Endothelial cell of umbilical vein (primary cell): ENCODE results near the gene STK10. TPM values are rescaled to one million over a fixed set of nuclear protein-coding genes. Genes with fewer than 3 reads are reported as not detected.

ENCODE experiments used
- BruUV-seq: library from RNA; stranded (reverse); fragments of 400-500 nt; replicated peaks from 2 replicates; lab custom pipeline; 2021; lab: Mats Ljungman, UMichigan
- CTCF ChIA-PET: fragments of 300-600, 350-600 bp; sonication (Branson Sonifier 250); formaldehyde crosslinking; loops from one replicate; lab custom pipeline; 2021; ENCODE audit warnings: antibody characterized with exemption, inconsistent platforms; lab: Charles Lee
- POLR2A ChIA-PET: fragments of 300-600, 350-600 bp; sonication (Branson Sonifier 250); formaldehyde crosslinking; loops from one replicate; lab custom pipeline; 2021; ENCODE audit warnings: antibody characterized with exemption, inconsistent platforms; lab: Charles Lee
- DNase-seq: peaks from one replicate; pipeline ENCODE4 v3.0.0-alpha.2; 2011; ENCODE audit warnings: low read depth, low spot score
- FAIRE-seq: peaks from 2 replicates; lab custom pipeline; 2011; peaks lifted over from hg19 to GRCh38; lab: Jason Lieb, UNC
- H2AFZ ChIP-seq: 2 replicates; pipeline ENCODE4 v1.6.0; 2012; ENCODE audit warnings: low read depth, low read length, control low read depth, inconsistent platforms
- H3K27ac ChIP-seq: 2 replicates; pipeline ENCODE4 v1.5.1; 2011; ENCODE audit warnings: low read depth, mild to moderate bottlenecking, control low read depth, low read length, moderate library complexity; ENCODE audit not compliant: insufficient read depth
- H3K27me3 ChIP-seq, 2 experiments: 2 replicates each; pipeline versions ENCODE4 v1.6.0 to v1.6.1; 2011; ENCODE audit warnings: low read length in 2 of 2, mixed read lengths in 1 of 2; ENCODE audit not compliant: control insufficient read depth in 2 of 2, insufficient read depth in 2 of 2
- H3K36me3 ChIP-seq, 2 experiments: 2 replicates in 1 of 2; 3 replicates in 1 of 2; pipeline ENCODE4 v1.5.1; 2011; ENCODE audit warnings: low read length in 2 of 2, mild to moderate bottlenecking in 1 of 2, moderate library complexity in 1 of 2; ENCODE audit not compliant: control insufficient read depth in 2 of 2, insufficient read depth in 2 of 2; ENCODE audit errors: extremely low read depth in 1 of 2
- H3K4me1 ChIP-seq: 3 replicates; pipeline ENCODE4 v1.5.1; 2011; ENCODE audit warnings: mild to moderate bottlenecking, low read length; ENCODE audit not compliant: control insufficient read depth, insufficient read depth; ENCODE audit errors: extremely low read depth
- H3K4me2 ChIP-seq: 2 replicates; pipeline ENCODE4 v1.6.1; 2011; ENCODE audit warnings: low read length, control low read depth, mixed read lengths; ENCODE audit not compliant: insufficient read depth
- H3K4me3 ChIP-seq, 3 experiments: fragments of 200-600 bp in 1 of 3; sonication (generic), shearing (Covaris generic) in 1 of 3; replicated peaks in 1 of 3; 2 replicates each; pipeline ENCODE4 v1.5.1; 2011 to 2016; ENCODE audit warnings: control low read depth in 3 of 3, low read length in 3 of 3, mild to moderate bottlenecking in 2 of 3, inconsistent platforms in 1 of 3, low read depth in 1 of 3, moderate library complexity in 1 of 3; ENCODE audit not compliant: insufficient read depth in 1 of 3
- H3K79me2 ChIP-seq: 2 replicates; pipeline ENCODE4 v1.6.0; 2012; ENCODE audit warnings: low read length, inconsistent platforms; ENCODE audit not compliant: control insufficient read depth, insufficient read depth
- H3K9ac ChIP-seq: replicated peaks from 2 replicates; pipeline ENCODE3; 2011; ENCODE audit warnings: low read length, control low read depth; ENCODE audit not compliant: insufficient read depth; ENCODE audit errors: extremely low read depth
- H3K9me1 ChIP-seq: replicated peaks from 3 replicates; pipeline ENCODE4 v1.6.0; 2011; ENCODE audit warnings: mild to moderate bottlenecking, low read length; ENCODE audit not compliant: control insufficient read depth, insufficient read depth; ENCODE audit errors: extremely low read depth
- H3K9me3 ChIP-seq: replicated peaks from 2 replicates; pipeline ENCODE4 v1.5.1; 2012; ENCODE audit warnings: low read length, inconsistent platforms; ENCODE audit not compliant: control insufficient read depth, insufficient read depth
- H4K20me1 ChIP-seq: replicated peaks from 2 replicates; pipeline ENCODE3; 2011; ENCODE audit warnings: mild to moderate bottlenecking, low read length; ENCODE audit not compliant: control insufficient read depth, insufficient read depth; ENCODE audit errors: extremely low read depth
- GATA2 ChIP-seq: IDR thresholded peaks from 2 replicates; pipeline ENCODE4 v1.7.0; 2011; ENCODE audit warnings: low read depth, mild to moderate bottlenecking, moderate library complexity, mixed read lengths, low read length; ENCODE audit not compliant: insufficient read length, insufficient read depth
- JUN ChIP-seq: IDR thresholded peaks from 2 replicates; pipeline ENCODE4 v1.6.1; 2011; ENCODE audit warnings: borderline replicate concordance, low read depth; ENCODE audit not compliant: insufficient read length, insufficient read depth
- POLR2A ChIP-seq: IDR thresholded peaks from 2 replicates; pipeline ENCODE4 v1.6.1; 2012; ENCODE audit warnings: low read depth, mild to moderate bottlenecking, control low read depth, low read length
- POLR2AphosphoS5 ChIP-seq: IDR thresholded peaks from 2 replicates; pipeline ENCODE4 v1.6.1; 2012; ENCODE audit warnings: low read depth, mild to moderate bottlenecking, control low read depth, low read length, moderate library complexity; ENCODE audit not compliant: insufficient read depth
- dilution Hi-C: fragments of 300-500 bp; cut with MboI; formaldehyde crosslinking; loops from one replicate; pipeline ENCODE4 v1.15.0; 2019; ENCODE audit warnings: low sequenced_read_pairs; ENCODE audit not compliant: extremely low pct_ligation_motif_present
- intact Hi-C: fragments of 100-400 bp; cut with micrococcal nuclease; formaldehyde crosslinking; loops from one replicate; pipeline ENCODE4 v1.10.0; 2022
- polyA plus RNA-seq, 4 experiments: library from polyadenylated mRNA; depleted of rRNA in 3 of 4; stranded (reverse) in 3 of 4; unstranded in 1 of 4; fragments of >200 nt; gene quantifications; 2 replicates each; pipeline versions ENCODE4 v1.2.1 to v1.2.3, GENCODE V29; 2011 to 2012; ENCODE audit warnings: missing spikeins in 1 of 4
- total RNA-seq: library from RNA; stranded (reverse); gene quantifications from 2 replicates; pipeline ENCODE4 v1.2.3, GENCODE V29; 2021
- TF ChIP-seq, protein P1 (sequence below), 2 donors: IDR thresholded peaks; 1 replicate in 1 of 2; 2 replicates in 1 of 2; pipeline ENCODE4 v1.5.1; 2011; ENCODE audit warnings: low read length in 2 of 2, mild to moderate bottlenecking in 2 of 2, moderate library complexity in 2 of 2, control low read depth in 1 of 2, inconsistent platforms in 1 of 2, low read depth in 1 of 2; ENCODE audit not compliant: insufficient read depth in 1 of 2; ENCODE audit errors: extremely low read depth in 1 of 2
- TF ChIP-seq, protein P2 (sequence below): IDR thresholded peaks from 2 replicates; pipeline ENCODE4 v1.6.1; 2011; ENCODE audit not compliant: insufficient read depth, insufficient read length

STK10 gene
- total and polyA plus RNA-seq, 2 donors (not counting 3 experiments of a cell fraction or from before 2014, with no cell fraction given) = 16.9 to 47.2 TPM

DNA sequence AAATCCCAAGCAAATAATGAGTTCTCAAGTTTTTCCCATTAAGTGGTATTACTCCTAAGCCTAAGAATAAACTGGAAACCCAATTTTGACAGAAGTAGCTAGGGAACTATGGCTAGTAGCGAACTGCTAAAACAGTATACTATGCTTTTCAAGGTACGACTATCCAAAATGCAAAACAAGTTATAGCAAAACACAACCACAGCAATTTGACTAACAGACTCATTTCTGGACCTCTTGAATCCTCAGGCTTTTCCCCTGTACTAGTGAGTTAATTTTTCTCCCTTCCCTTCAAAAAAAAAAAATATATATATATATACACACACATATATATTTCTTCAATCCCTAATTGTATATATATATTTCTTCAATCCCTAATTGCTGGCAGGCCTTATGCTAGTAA, 188.9 kb downstream of the STK10 start:
- Histone ChIP-seq H3K4me1 (peaks cover 14% of the 10 kb centered on the region), H4K20me1 (peaks cover 10% of the 10 kb centered on the region), H3K9me1 (peaks cover 4% of the 10 kb centered on the region), H3K4me2 (no peak overlapping the region), H3K27ac (no peak overlapping the region), H3K27me3 (no peaks in the 10 kb centered on the region), H3K9ac (no peak overlapping the region), H3K9me3 (no peaks in the 10 kb centered on the region), H3K79me2 (peaks cover 91% of the 10 kb centered on the region), H3K36me3 (peaks cover 0 to 2% of the 10 kb centered on the region in 2 experiments), H3K4me3 (no peak overlapping the region), H2AFZ (no peak overlapping the region)
- no TSS peak for BruUV-seq
- ChIA-PET POLR2A (no interaction called here), CTCF (interaction anchor here (2.0 kb wide), 1 partner anchor 86 kb away, joined by 8 read pairs; no protein-coding TSS in a partner anchor)
- DNase-seq = no peak
- no peak for TF ChIP-seq JUN
- TF ChIP-seq, protein P1, sequence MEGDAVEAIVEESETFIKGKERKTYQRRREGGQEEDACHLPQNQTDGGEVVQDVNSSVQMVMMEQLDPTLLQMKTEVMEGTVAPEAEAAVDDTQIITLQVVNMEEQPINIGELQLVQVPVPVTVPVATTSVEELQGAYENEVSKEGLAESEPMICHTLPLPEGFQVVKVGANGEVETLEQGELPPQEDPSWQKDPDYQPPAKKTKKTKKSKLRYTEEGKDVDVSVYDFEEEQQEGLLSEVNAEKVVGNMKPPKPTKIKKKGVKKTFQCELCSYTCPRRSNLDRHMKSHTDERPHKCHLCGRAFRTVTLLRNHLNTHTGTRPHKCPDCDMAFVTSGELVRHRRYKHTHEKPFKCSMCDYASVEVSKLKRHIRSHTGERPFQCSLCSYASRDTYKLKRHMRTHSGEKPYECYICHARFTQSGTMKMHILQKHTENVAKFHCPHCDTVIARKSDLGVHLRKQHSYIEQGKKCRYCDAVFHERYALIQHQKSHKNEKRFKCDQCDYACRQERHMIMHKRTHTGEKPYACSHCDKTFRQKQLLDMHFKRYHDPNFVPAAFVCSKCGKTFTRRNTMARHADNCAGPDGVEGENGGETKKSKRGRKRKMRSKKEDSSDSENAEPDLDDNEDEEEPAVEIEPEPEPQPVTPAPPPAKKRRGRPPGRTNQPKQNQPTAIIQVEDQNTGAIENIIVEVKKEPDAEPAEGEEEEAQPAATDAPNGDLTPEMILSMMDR (IDR thresholded peaks at IDR 0.05; ENCODE audit: extremely low read depth in 1 of 2, insufficient read depth in 1 of 2, low read depth in 1 of 2, low read length in 2 of 2) = no peak
- no peak for TF ChIP-seq GATA2
- TF ChIP-seq POLR2AphosphoS5 = no peak
- TF ChIP-seq POLR2A = no peak
- FAIRE-seq = no peak
- dilution Hi-C loops = no loop called here
- intact Hi-C loops = no loop called here

DNA sequence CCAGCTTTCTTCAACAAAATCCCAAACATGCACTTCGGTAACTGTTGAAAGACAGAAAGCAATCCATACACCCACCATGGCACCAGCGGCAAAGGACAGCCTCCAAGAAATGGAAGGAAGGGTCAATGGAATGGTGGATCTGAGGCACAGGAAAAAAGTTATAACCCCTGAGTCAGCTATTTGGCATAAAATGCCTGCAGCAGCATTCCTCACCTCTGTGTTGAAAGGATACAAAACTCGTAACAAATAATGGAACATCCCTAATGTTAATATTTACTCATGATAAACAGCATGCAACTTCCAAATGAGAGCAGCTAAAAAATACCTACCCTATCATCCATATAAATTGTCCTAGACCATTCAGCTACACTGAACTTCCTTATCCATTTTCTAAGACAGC, 191.0 kb downstream of the STK10 start:
- ChIA-PET CTCF (interaction anchor here (0.6 to 3.1 kb wide), 6 partner anchors 10 to 331 kb away, joined by 3 to 16 read pairs (median 6); partner anchors contain the start of gene FBXW11), POLR2A (no interaction called here)
- no peak overlapping the region for H3K9ac ChIP-seq
- FAIRE-seq = no peak
- no peak for TF ChIP-seq POLR2AphosphoS5
- TF ChIP-seq, protein P2, sequence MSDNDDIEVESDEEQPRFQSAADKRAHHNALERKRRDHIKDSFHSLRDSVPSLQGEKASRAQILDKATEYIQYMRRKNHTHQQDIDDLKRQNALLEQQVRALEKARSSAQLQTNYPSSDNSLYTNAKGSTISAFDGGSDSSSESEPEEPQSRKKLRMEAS = no peak
- TF ChIP-seq GATA2 = no peak
- H3K9me3 ChIP-seq = no peaks in the 10 kb centered on the region
- no peak overlapping the region for H2AFZ ChIP-seq
- BruUV-seq = no TSS peak
- H3K27ac ChIP-seq = no peak overlapping the region
- H3K9me1 ChIP-seq = no peaks in the 10 kb centered on the region
- intact Hi-C loops = no loop called here
- no peaks in the 10 kb centered on the region for H3K27me3 ChIP-seq
- H3K4me3 ChIP-seq = no peak overlapping the region
- peaks cover 89% of the 10 kb centered on the region for H3K79me2 ChIP-seq
- peaks cover 0 to 2% of the 10 kb centered on the region in 2 experiments for H3K36me3 ChIP-seq
- no peaks in the 10 kb centered on the region for H3K4me1 ChIP-seq
- dilution Hi-C loops = no loop called here
- H4K20me1 ChIP-seq = peaks cover 10% of the 10 kb centered on the region
- H3K4me2 ChIP-seq = no peak overlapping the region
- no peak for DNase-seq
